Measurements from ENCODE around the gene MACROD2.
"Not testable (repeated sequence)": the region's sequence is repeated elsewhere in the genome, so short reads cannot be mapped to it uniquely, and the experiment has no call there.

MACROD2 gene

DNA sequence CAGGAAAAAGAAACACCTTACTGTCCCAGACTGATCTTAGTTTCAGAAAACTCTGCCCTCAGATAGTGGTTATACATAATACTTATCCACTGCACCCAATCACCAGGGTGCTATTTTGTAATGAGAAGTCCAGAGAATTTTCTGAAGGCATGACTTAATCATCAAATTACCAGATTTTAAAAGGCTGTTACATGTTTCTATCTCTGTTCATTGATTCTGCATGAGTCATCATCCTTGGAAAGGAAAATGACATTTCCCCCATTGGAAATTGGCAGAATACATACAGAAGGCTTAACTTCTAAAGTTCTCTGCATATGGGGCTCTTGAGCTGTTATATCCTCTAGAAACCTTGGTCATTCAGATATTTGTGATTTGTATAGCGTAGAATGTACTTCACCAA, 930.0 kb downstream of the MACROD2 start:
- in situ Hi-C loops (cut with MboI; ENCODE audit: low sequenced_read_pairs, unreplicated experiment), result no loop called here
- no peak for DNase-seq (ENCODE audit: low spot score)
- TF ChIP-seq, protein P1, sequence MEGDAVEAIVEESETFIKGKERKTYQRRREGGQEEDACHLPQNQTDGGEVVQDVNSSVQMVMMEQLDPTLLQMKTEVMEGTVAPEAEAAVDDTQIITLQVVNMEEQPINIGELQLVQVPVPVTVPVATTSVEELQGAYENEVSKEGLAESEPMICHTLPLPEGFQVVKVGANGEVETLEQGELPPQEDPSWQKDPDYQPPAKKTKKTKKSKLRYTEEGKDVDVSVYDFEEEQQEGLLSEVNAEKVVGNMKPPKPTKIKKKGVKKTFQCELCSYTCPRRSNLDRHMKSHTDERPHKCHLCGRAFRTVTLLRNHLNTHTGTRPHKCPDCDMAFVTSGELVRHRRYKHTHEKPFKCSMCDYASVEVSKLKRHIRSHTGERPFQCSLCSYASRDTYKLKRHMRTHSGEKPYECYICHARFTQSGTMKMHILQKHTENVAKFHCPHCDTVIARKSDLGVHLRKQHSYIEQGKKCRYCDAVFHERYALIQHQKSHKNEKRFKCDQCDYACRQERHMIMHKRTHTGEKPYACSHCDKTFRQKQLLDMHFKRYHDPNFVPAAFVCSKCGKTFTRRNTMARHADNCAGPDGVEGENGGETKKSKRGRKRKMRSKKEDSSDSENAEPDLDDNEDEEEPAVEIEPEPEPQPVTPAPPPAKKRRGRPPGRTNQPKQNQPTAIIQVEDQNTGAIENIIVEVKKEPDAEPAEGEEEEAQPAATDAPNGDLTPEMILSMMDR (IDR thresholded peaks at IDR 0.05; ENCODE audit: borderline replicate concordance, control extremely low read depth, extremely low read depth, insufficient read depth, missing control alignments), result no peak

GRCh38 chr20:14926436-14926835, 931.1 kb downstream of the MACROD2 start:
- DNase-seq (ENCODE audit: low spot score); in situ Hi-C loops (cut with MboI; ENCODE audit: low sequenced_read_pairs, unreplicated experiment): not testable (repeated sequence)

- in situ Hi-C loops (cut with MboI; ENCODE audit: low sequenced_read_pairs, unreplicated experiment), result no loop called here
- TF ChIP-seq, protein P1 (IDR thresholded peaks at IDR 0.05; ENCODE audit: borderline replicate concordance, control extremely low read depth, extremely low read depth, insufficient read depth, missing control alignments), result no peak
Measured at GRCh38 chr20:14928083-14928482, 932.8 kb downstream of the MACROD2 start.

DNA sequence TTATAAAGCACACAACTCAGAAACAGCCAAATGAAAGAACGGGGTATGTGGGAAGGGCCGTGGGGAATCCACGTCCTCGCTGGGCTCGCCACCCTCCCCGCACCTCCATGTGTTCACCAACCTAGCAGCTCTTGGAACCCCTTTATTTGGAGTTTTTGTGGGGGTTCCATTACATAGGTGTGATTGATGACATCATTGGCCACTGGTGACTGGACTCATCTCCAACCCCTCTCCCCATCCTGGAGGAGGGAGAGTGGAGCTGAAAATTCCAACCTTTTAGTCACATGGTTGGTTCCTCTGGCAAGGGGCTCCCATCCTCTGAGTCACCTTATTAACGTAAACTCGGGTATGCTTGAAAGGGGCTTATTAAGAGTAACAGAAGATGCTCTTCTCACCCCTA, 934.1 kb downstream of the MACROD2 start:
- DNase-seq (ENCODE audit: low spot score), result no peak
- TF ChIP-seq, protein P1 (IDR thresholded peaks at IDR 0.05; ENCODE audit: borderline replicate concordance, control extremely low read depth, extremely low read depth, insufficient read depth, missing control alignments), result no peak
- in situ Hi-C loops (cut with MboI; ENCODE audit: low sequenced_read_pairs, unreplicated experiment), result no loop called here

More at GRCh38 chr20:14928083-14928482, 932.8 kb downstream of the MACROD2 start:
- no peak for DNase-seq (ENCODE audit: low spot score)

DNA sequence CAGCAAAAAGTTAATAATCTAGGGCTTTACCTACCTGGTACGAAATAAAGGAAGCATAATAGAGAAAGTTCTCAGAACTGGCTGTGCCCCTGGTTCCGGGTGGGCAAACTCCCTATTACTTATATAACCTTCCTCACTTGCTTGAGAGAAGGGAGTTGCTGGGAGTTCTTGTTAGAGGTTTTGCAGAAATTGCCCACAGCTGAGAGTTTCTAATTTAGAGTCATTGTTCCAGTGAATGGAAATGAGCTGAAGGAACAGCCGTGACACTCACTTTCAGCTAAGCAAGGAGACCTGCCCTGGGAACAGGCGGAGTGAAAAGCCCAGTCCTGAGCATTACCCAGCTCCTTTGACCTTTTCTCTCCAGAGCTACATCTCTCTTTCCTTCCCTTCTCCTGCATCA, 936.7 kb downstream of the MACROD2 start:
- in situ Hi-C loops (cut with MboI; ENCODE audit: low sequenced_read_pairs, unreplicated experiment), result no loop called here
- no peak for DNase-seq (ENCODE audit: low spot score)
- TF ChIP-seq, protein P1 (IDR thresholded peaks at IDR 0.05; ENCODE audit: borderline replicate concordance, control extremely low read depth, extremely low read depth, insufficient read depth, missing control alignments), result no peak

DNA sequence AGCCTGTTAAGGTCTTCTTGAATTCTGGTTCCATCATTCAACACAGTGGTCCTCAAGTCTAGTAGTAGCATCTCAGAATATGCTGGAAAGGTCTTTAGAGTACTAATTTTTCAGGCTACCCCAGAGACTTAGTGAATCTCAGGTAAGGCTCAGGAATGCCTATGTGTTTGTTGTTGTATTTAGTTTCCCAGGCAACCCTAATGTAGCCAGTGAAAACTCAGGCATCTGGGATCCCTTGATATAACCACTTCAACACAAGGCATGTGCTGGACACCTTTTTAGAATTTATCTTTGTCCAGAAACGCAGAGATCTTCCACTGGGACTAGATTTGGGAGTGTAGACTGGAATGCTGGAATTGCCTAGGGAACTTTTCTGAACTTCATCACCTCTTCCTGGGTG, 940.0 kb downstream of the MACROD2 start:
- no peak for DNase-seq (ENCODE audit: low spot score)
- TF ChIP-seq, protein P1 (IDR thresholded peaks at IDR 0.05; ENCODE audit: borderline replicate concordance, control extremely low read depth, extremely low read depth, insufficient read depth, missing control alignments), result no peak
- in situ Hi-C loops (cut with MboI; ENCODE audit: low sequenced_read_pairs, unreplicated experiment), result no loop called here

DNA sequence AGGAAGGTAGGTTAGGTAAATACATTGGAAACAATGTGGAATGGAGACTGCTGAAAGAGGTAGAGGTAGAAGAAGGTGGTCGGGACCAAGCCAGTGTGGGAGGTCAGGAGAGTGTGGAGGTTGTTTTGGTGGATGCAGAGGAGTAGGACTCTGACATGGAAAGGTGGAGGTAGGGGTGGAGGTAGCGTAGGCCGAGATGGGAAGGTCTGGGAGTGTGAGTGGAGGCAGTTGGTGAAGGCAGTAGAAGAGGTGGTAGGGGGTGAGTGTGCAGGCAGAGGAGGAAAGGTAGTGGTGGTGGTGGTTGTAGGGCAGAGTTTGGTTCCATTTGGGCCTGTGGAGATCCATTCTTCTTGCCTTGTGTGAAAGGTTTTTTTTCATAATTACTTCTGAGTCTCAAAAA, 941.7 kb downstream of the MACROD2 start:
- in situ Hi-C loops (cut with MboI; ENCODE audit: low sequenced_read_pairs, unreplicated experiment), result no loop called here
- TF ChIP-seq, protein P1 (IDR thresholded peaks at IDR 0.05; ENCODE audit: borderline replicate concordance, control extremely low read depth, extremely low read depth, insufficient read depth, missing control alignments), result no peak
- no peak for DNase-seq (ENCODE audit: low spot score)

Measured in GM13976 (cell line).